IMR-90 (cell line): ENCODE measurements around the gene CACNG8. TPM values are rescaled to one million over a fixed set of nuclear protein-coding genes. Genes with fewer than 3 reads are reported as not detected.

Experiments used
- ATAC-seq: fragments of 200-7000 bp; cut with Tn5 transposase; 2 replicates; pipeline ENCODE4 v1.9.1; 2020; ENCODE audit warnings: low read depth, mild to moderate bottlenecking, moderate library complexity
- BruUV-seq: library from RNA; stranded (reverse); fragments of 400-500 nt; replicated peaks from 2 replicates; lab custom pipeline; 2021; lab: Mats Ljungman, UMichigan
- CTCF ChIA-PET: fragments of 300-600 bp; formaldehyde crosslinking; extraction: SDS; loops from one replicate; lab custom pipeline; 2021; ENCODE audit warnings: antibody characterized with exemption; lab: Yijun Ruan, JAX
- POLR2A ChIA-PET: fragments of 300-600 bp; sonication (Branson Sonifier 250); formaldehyde crosslinking; loops from one replicate; lab custom pipeline; 2022; ENCODE audit warnings: antibody characterized with exemption; ENCODE audit not compliant: unreplicated experiment; lab: Charles Lee
- DNase-seq: peaks from one replicate; pipeline ENCODE4 v3.0.0; 2013
- H2AFZ ChIP-seq: replicated peaks from 2 replicates; pipeline ENCODE3; 2013; ENCODE audit warnings: low read length, mild to moderate bottlenecking; ENCODE audit not compliant: poor library complexity
- H2AK5ac ChIP-seq: 2 replicates; pipeline ENCODE4 v1.6.1; 2013; ENCODE audit warnings: low read depth, low read length, inconsistent platforms
- H2AK9ac ChIP-seq: replicated peaks from 2 replicates; pipeline ENCODE3; 2013; ENCODE audit warnings: mild to moderate bottlenecking, low read depth, low read length, moderate library complexity; ENCODE audit not compliant: poor library complexity
- H2BK120ac ChIP-seq: 2 replicates; pipeline ENCODE4 v1.6.1; 2013; ENCODE audit warnings: low read depth, low read length, inconsistent platforms
- H2BK15ac ChIP-seq: 3 replicates; pipeline ENCODE4 v1.6.1; 2013; ENCODE audit warnings: low read depth, low read length, inconsistent platforms
- H2BK20ac ChIP-seq: 2 replicates; pipeline ENCODE4 v1.6.1; 2013; ENCODE audit warnings: low read depth, mild to moderate bottlenecking, inconsistent platforms, low read length, moderate library complexity
- H2BK5ac ChIP-seq: 2 replicates; pipeline ENCODE4 v1.6.1; 2013; ENCODE audit warnings: mild to moderate bottlenecking, low read depth, low read length, inconsistent platforms; ENCODE audit not compliant: poor library complexity, severe bottlenecking
- H3K14ac ChIP-seq: replicated peaks from 2 replicates; pipeline ENCODE4 v1.6.1; 2013; ENCODE audit warnings: low read depth, low read length, inconsistent platforms
- H3K18ac ChIP-seq: 2 replicates; pipeline ENCODE4 v1.6.1; 2013; ENCODE audit warnings: low read depth, low read length, control low read depth
- H3K23ac ChIP-seq: 2 replicates; pipeline ENCODE4 v1.6.1; 2013; ENCODE audit warnings: low read depth, low read length, inconsistent platforms
- H3K27ac ChIP-seq: 2 replicates; pipeline ENCODE4 v1.5.1; 2013; ENCODE audit warnings: mild to moderate bottlenecking, control low read depth, low read length; ENCODE audit not compliant: insufficient read depth
- H3K27me3 ChIP-seq: 2 replicates; pipeline ENCODE4 v1.6.1; 2013; ENCODE audit warnings: low read length; ENCODE audit not compliant: control insufficient read depth, insufficient read depth
- H3K36me3 ChIP-seq: 2 replicates; pipeline ENCODE4 v1.6.1; 2013; ENCODE audit warnings: low read length, mixed read lengths; ENCODE audit not compliant: control insufficient read depth, insufficient read depth
- H3K4ac ChIP-seq: 2 replicates; pipeline ENCODE4 v1.6.1; 2013; ENCODE audit warnings: low read depth, low read length, inconsistent platforms
- H3K4me1 ChIP-seq: 2 replicates; pipeline ENCODE4 v1.6.1; 2013; ENCODE audit warnings: low read length, mixed read lengths; ENCODE audit not compliant: control insufficient read depth, insufficient read depth
- H3K4me2 ChIP-seq: 2 replicates; pipeline ENCODE4 v1.6.1; 2013; ENCODE audit warnings: low read depth, mild to moderate bottlenecking, control low read depth, low read length, moderate library complexity
- H3K4me3 ChIP-seq: 2 replicates; pipeline ENCODE4 v1.5.1; 2013; ENCODE audit warnings: low read depth, mild to moderate bottlenecking, control low read depth, low read length, moderate library complexity; ENCODE audit not compliant: insufficient read depth
- H3K56ac ChIP-seq: 2 replicates; pipeline ENCODE4 v1.6.1; 2013; ENCODE audit warnings: low read length, inconsistent platforms; ENCODE audit not compliant: insufficient read depth; ENCODE audit errors: extremely low read depth
- H3K79me1 ChIP-seq, 2 experiments: 2 replicates each; pipeline ENCODE4 v1.6.1; 2013; ENCODE audit warnings: low read length in 2 of 2, inconsistent platforms in 1 of 2, low read depth in 1 of 2
- H3K9ac ChIP-seq: 2 replicates; pipeline ENCODE4 v1.6.1; 2013; ENCODE audit warnings: low read depth, low read length, control low read depth
- H3K9me1 ChIP-seq: 2 replicates; pipeline ENCODE4 v1.6.1; 2013; ENCODE audit warnings: low read length, inconsistent platforms; ENCODE audit not compliant: insufficient read depth
- H3K9me3 ChIP-seq: 2 replicates; pipeline ENCODE4 v1.6.1; 2013; ENCODE audit warnings: low read length; ENCODE audit not compliant: control insufficient read depth, insufficient read depth
- H4K20me1 ChIP-seq: 2 replicates; pipeline ENCODE4 v1.6.1; 2013; ENCODE audit warnings: low read length, inconsistent platforms; ENCODE audit not compliant: insufficient read depth
- H4K5ac ChIP-seq: 2 replicates; pipeline ENCODE4 v1.6.1; 2013; ENCODE audit warnings: mild to moderate bottlenecking, low read depth, low read length, control low read depth
- H4K8ac ChIP-seq, 2 experiments: 2 replicates each; pipeline ENCODE4 v1.6.1; 2013; ENCODE audit warnings: low read depth in 2 of 2, low read length in 2 of 2, control low read depth in 1 of 2, inconsistent platforms in 1 of 2
- H4K91ac ChIP-seq: 2 replicates; pipeline ENCODE4 v1.6.1; 2013; ENCODE audit warnings: low read depth, low read length, inconsistent platforms; ENCODE audit not compliant: insufficient read depth
- BHLHE40 ChIP-seq: fragments of 150-350 bp; IDR thresholded peaks from 2 replicates; pipeline ENCODE4 v1.6.1; 2016; ENCODE audit warnings: mild to moderate bottlenecking, low read depth, low read length
- MAFK ChIP-seq: IDR thresholded peaks from 2 replicates; pipeline ENCODE4 v1.6.1; 2012; ENCODE audit warnings: low read depth, low read length, improper control_type of control experiment
- POLR2A ChIP-seq: IDR thresholded peaks from 2 replicates; pipeline ENCODE4 v1.6.1; 2012; ENCODE audit warnings: mild to moderate bottlenecking, low read depth, low read length
- SMC3 ChIP-seq: fragments of 150-350 bp; IDR thresholded peaks from 2 replicates; pipeline ENCODE4 v1.6.1; 2016; ENCODE audit warnings: low read depth, mild to moderate bottlenecking, antibody characterized with exemption, low read length, moderate library complexity
- WGBS, 2 experiments: methylation state at CpG; one replicate each; pipeline versions ENCODE4 v1.1.5 to v1.1.7; 2013; ENCODE audit warnings: missing lambda C conversion rate in 2 of 2; ENCODE audit not compliant: insufficient read length in 1 of 2; ENCODE audit errors: extremely low coverage in 2 of 2; 5-methylcytosine and 5-hydroxymethylcytosine counted together
- dilution Hi-C: fragments of 300-500 bp; cut with HindIII; formaldehyde crosslinking; loops from one replicate; pipeline ENCODE4 v1.14.3; 2018; ENCODE audit warnings: low sequenced_read_pairs; ENCODE audit not compliant: unreplicated experiment
- in situ Hi-C: fragments of 300-500 bp; cut with MboI; formaldehyde crosslinking; loops from 3 replicates; pipeline ENCODE4 v1.14.3; 2019; ENCODE audit warnings: low sequenced_read_pairs, inconsistent platforms, mixed read lengths
- intact Hi-C: fragments of 100-400 bp; cut with micrococcal nuclease; formaldehyde crosslinking; loops from 2 replicates; pipeline ENCODE4 v1.10.0; 2022
- polyA plus RNA-seq, 3 experiments: library from polyadenylated mRNA; depleted of rRNA; stranded (reverse); fragments of >200 nt; gene quantifications; 2 replicates each; pipeline ENCODE4 v1.2.3, GENCODE V29; 2012; ENCODE audit warnings: low replicate concordance in 1 of 3
- total RNA-seq: library from RNA; depleted of rRNA; stranded (reverse); fragments of >200 nt; gene quantifications from 2 replicates; pipeline ENCODE4 v1.2.3, GENCODE V29; 2012

Gene CACNG8
- total and polyA plus RNA-seq, 2 of the 4 experiments (the other 2 are of a cell fraction), result 0.15 TPM; not detected in 1

DNA sequence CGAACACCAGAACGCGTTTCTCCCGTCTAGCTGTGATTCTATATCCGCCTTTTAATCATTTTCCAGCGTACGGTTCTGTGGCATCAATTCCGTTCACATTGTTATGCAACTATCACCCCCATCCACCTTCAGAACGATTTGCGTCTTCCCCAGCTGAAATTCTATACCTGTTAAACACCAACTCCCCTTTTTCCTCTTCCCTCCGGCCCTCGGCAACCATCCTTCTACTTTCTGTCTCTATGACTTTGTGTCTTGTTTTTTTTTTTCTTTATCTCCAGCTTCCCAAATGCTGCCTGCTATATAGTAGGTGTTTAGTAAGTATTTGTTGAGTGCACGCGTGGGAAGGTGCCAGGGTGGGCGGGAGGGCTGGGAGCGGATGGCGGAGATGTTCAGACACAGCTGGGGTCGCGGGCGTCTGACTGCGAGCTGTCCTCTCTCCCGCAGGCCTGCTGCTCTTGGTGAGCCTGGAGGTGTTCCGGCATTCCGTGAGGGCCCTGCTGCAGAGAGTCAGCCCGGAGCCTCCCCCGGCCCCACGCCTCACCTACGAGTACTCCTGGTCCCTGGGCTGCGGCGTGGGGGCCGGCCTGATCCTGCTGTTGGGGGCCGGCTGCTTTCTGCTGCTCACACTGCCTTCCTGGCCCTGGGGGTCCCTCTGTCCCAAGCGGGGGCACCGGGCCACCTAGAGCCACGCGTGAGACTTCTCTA, 48.9 kb downstream of the CACNG8 start (continued):
- no peak for TF ChIP-seq POLR2A

DNA sequence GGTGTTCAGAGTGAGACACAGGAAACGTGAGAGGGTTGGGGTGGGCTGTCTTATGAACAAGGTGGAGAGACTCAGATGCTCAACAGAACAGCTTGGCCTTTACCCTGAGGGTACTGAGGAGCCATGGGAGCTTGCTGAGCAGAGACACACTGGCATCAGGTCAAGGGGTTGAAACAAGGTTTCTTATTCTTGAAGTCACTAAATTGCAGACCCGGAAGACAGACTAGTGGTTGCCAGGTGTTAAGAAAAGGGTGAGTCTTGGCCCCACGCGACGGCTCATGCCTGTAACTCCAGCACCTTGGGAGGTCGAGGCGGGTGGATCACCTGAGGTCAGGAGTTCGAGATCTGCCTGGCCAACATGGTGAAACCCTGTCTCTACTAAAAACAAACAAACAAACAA, 51.1 kb downstream of the CACNG8 start:
- CTCF ChIA-PET, result interaction anchor here (0.9 kb wide), 1 partner anchor 16 kb away, joined by 3 read pairs; no protein-coding TSS in a partner anchor
- BruUV-seq, result no TSS peak
- dilution Hi-C loops, result no loop called here

More for the DNA sequence above, 51.1 kb downstream of the CACNG8 start:
- Histone ChIP-seq H3K36me3 (no peaks in the 10 kb centered on the region), H2BK20ac (no peak overlapping the region), H3K23ac (no peak overlapping the region), H4K8ac (no peak overlapping the region), H4K91ac (no peak overlapping the region), H3K9me3 (peaks cover 3% of the 10 kb centered on the region; the same call in 1 of the 2 replicates), H3K14ac (no peak overlapping the region), H3K56ac (no peak overlapping the region), H4K5ac (no peak overlapping the region), H3K79me1 (no peaks in the 10 kb centered on the region), H3K27me3 (no peaks in the 10 kb centered on the region), H3K27ac (no peak overlapping the region), H3K9ac (no peak overlapping the region), H3K4me3 (no peak overlapping the region), H2BK120ac (no peak overlapping the region), H2AK5ac (no peak overlapping the region), H3K18ac (no peak overlapping the region), H3K4me2 (no peak overlapping the region), H3K9me1 (no peaks in the 10 kb centered on the region), H3K4ac (no peak overlapping the region), H4K20me1 (no peaks in the 10 kb centered on the region), H2AK9ac (no peak overlapping the region), H3K4me1 (no peaks in the 10 kb centered on the region), H2AFZ (no peak overlapping the region), H2BK5ac (no peak overlapping the region), H2BK15ac (no peak overlapping the region)
- ATAC-seq (no peak), DNase-seq (no peak)
- no CpG with 5 or more reads among the region's 8 CpGs for WGBS, 2 experiments
- in situ Hi-C loops (no loop called here), intact Hi-C loops (no loop called here)
- POLR2A ChIA-PET, result no interaction called here
- no peak for TF ChIP-seq SMC3
- no peak for TF ChIP-seq BHLHE40
- TF ChIP-seq MAFK, result no peak
